Glutamatergic neuron (in vitro differentiated cells): Measurements from ENCODE around the gene PRR36. TPM values are rescaled to one million over a fixed set of nuclear protein-coding genes. Genes with fewer than 3 reads are reported as not detected.

Experiments
- DNase-seq: peaks from one replicate; pipeline ENCODE4 v3.0.0; 2022
- H3K27ac Mint-ChIP-seq: one replicate; pipeline ENCODE4 v1.8.0; 2020; ENCODE audit warnings: mild to moderate bottlenecking, mixed read lengths, inconsistent platforms; ENCODE audit not compliant: unreplicated experiment
- H3K27me3 Mint-ChIP-seq: one replicate; pipeline ENCODE4 v1.8.0; 2020; ENCODE audit warnings: mild to moderate bottlenecking, moderate library complexity, mixed read lengths, inconsistent platforms; ENCODE audit not compliant: unreplicated experiment
- H3K36me3 Mint-ChIP-seq: one replicate; pipeline ENCODE4 v1.8.0; 2020; ENCODE audit warnings: mild to moderate bottlenecking, mixed read lengths, inconsistent platforms; ENCODE audit not compliant: unreplicated experiment
- H3K4me1 Mint-ChIP-seq: one replicate; pipeline ENCODE4 v1.8.0; 2020; ENCODE audit warnings: mild to moderate bottlenecking, low read depth, mixed read lengths, inconsistent platforms; ENCODE audit not compliant: unreplicated experiment
- H3K4me3 Mint-ChIP-seq: one replicate; pipeline ENCODE4 v1.8.0; 2020; ENCODE audit warnings: mild to moderate bottlenecking, mixed read lengths, inconsistent platforms; ENCODE audit not compliant: unreplicated experiment
- H3K9me3 Mint-ChIP-seq: one replicate; pipeline ENCODE4 v1.8.0; 2020; ENCODE audit warnings: mild to moderate bottlenecking, moderate library complexity, mixed read lengths, inconsistent platforms; ENCODE audit not compliant: unreplicated experiment
- CTCF ChIP-seq: fragments of 200-600 bp; sonication (generic); IDR thresholded peaks from one replicate; pipeline ENCODE4 v1.5.0; 2021; ENCODE audit not compliant: partially characterized antibody, unreplicated experiment
- total RNA-seq: library from RNA; stranded (reverse); fragmentation: NEBNext Ultra II Directional; extraction: Animal tissue kit (Norgen Biotek cat#: 25700); gene quantifications from one replicate; pipeline ENCODE4 v1.2.1, GENCODE V29; 2021; ENCODE audit not compliant: unreplicated experiment

The PRR36 gene
- total RNA-seq, 1 donor from 2014 or later: 37.4 TPM

- Mint-ChIP-seq H3K27ac (peak overlapping the region; percentile 67), H3K27me3 (no peaks in the 10 kb centered on the region)
These were observed 50.4 kb downstream of the PRR36 start for GRCh38 chr19:7823686-7824301.

GRCh38 chr19:7822910-7823515 lies 51.2 kb downstream of the PRR36 start:
- Mint-ChIP-seq H3K4me1 (peaks cover 3% of the 10 kb centered on the region), H3K36me3 (peaks cover 6% of the 10 kb centered on the region), H3K9me3 (peaks cover 4% of the 10 kb centered on the region), H3K27me3 (peaks cover 1% of the 10 kb centered on the region), H3K4me3 (no peak overlapping the region), H3K27ac (no peak overlapping the region)
- no peak for DNase-seq
- TF ChIP-seq CTCF: no peak

More at GRCh38 chr19:7823686-7824301, 50.4 kb downstream of the PRR36 start:
- H3K4me3 Mint-ChIP-seq: peak overlapping the region; percentile 34
- no peak for DNase-seq
- H3K9me3 Mint-ChIP-seq: peaks cover 2% of the 10 kb centered on the region
- H3K36me3 Mint-ChIP-seq: peaks cover 4% of the 10 kb centered on the region
- H3K4me1 Mint-ChIP-seq: peaks cover 3% of the 10 kb centered on the region
- no peak for TF ChIP-seq CTCF

GRCh38 chr19:7820588-7820987 lies 53.6 kb downstream of the PRR36 start:
- Mint-ChIP-seq H3K27me3 (peaks cover 7% of the 10 kb centered on the region), H3K9me3 (peaks cover 14% of the 10 kb centered on the region), H3K4me1 (peaks cover 3% of the 10 kb centered on the region), H3K4me3 (no peak overlapping the region), H3K27ac (no peak overlapping the region), H3K36me3 (peaks cover 6% of the 10 kb centered on the region)
- no peak for DNase-seq
- no peak for TF ChIP-seq CTCF

- no peak overlapping the region for H3K27ac Mint-ChIP-seq
- no peak for TF ChIP-seq CTCF
- H3K36me3 Mint-ChIP-seq: peaks cover 6% of the 10 kb centered on the region
- no peak overlapping the region for H3K4me3 Mint-ChIP-seq
- peaks cover 7% of the 10 kb centered on the region for H3K27me3 Mint-ChIP-seq
- DNase-seq: no peak
- H3K9me3 Mint-ChIP-seq: peaks cover 14% of the 10 kb centered on the region
- H3K4me1 Mint-ChIP-seq: peaks cover 3% of the 10 kb centered on the region
These were observed 54.9 kb downstream of the PRR36 start for GRCh38 chr19:7819337-7819736.

- peaks cover 6% of the 10 kb centered on the region for H3K36me3 Mint-ChIP-seq
- H3K27ac Mint-ChIP-seq: no peak overlapping the region
- no peak overlapping the region for H3K4me3 Mint-ChIP-seq
- peaks cover 7% of the 10 kb centered on the region for H3K27me3 Mint-ChIP-seq
- peaks cover 2% of the 10 kb centered on the region for H3K4me1 Mint-ChIP-seq
- no peak for DNase-seq
- TF ChIP-seq CTCF: no peak
- H3K9me3 Mint-ChIP-seq: peaks cover 14% of the 10 kb centered on the region
These were observed 55.4 kb downstream of the PRR36 start for GRCh38 chr19:7818806-7819205.
